GM18511 (cell line): ENCODE measurements around the gene ZNF582.
"Not testable (repeated sequence)": the region's sequence is repeated elsewhere in the genome, so short reads cannot be mapped to it uniquely, and the experiment has no call there.

Source experiments
- ATAC-seq: cut with Tn5 transposase; IDR thresholded peaks from one replicate; pipeline ENCODE4 v1.9.1; 2021; ENCODE audit warnings: mild to moderate bottlenecking, moderate library complexity; ENCODE audit not compliant: unreplicated experiment

The ZNF582 gene

DNA sequence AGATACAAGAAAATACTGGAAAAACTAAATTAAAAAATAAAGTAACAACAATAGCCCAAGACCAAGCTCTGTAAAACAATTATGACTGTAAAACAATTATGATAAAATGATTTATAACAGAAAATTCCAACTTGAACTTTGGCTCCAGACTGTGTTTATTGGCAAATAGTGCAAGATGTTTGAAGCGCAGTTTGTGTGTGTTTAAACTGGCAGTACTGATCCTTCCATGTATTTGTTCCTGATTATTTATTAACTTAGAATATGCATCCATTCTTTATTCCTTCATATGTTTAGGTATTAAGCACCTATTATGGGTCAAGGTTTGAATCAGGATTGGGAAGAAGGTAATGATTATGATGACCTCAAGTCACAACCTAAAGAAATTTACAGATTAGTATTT, 37.8 kb downstream of the ZNF582 start:
- no peak for ATAC-seq

DNA sequence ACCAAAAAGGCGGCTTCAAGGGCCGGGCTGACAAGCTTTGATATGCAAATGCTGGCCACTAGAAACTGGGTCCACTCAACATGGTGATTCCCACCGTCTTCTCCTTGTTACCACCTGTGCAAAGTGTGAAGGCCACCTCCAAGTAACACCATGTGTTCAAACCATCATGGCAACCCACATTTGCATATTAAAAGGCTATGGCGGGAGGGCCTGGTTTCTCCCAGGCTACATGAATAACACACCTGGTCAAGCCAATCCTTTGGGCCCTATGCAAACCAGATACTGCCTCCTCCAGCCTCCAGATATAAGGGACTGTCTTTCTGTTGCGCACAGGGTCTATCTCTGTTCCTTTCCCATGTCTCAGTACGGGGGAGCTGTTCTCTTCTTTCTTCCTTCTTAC, 42.1 kb downstream of the ZNF582 start:
- ATAC-seq: no peak

DNA sequence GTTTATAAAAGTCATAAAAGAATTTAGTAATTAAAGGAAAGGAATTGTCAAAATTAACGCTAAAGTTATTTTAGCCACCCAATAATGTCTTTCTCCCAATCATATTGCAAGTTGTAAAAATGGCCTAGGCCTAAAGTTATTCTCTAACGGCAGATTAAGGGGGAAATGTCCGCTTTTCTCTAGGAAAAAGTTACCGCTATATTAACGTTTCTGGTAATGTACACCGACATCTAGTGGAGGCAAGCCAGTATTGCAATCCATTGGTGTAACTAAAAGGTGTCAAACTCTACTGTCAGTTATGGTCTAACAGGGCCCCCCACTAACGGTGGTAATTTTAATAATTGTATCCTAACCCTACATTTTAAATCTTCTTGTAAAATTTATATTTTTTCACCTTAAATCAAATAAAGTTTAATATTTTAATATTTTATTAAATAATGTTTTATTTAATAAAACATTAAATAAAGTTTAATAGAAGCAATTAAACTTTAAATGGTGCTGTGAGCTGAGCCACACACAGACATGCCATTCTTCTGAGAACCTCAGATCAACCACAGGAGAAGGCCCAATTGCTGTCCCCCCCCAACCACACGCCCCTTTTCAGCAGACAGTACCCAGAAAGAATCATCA, 42.8 kb downstream of the ZNF582 start:
- no peak for ATAC-seq

DNA sequence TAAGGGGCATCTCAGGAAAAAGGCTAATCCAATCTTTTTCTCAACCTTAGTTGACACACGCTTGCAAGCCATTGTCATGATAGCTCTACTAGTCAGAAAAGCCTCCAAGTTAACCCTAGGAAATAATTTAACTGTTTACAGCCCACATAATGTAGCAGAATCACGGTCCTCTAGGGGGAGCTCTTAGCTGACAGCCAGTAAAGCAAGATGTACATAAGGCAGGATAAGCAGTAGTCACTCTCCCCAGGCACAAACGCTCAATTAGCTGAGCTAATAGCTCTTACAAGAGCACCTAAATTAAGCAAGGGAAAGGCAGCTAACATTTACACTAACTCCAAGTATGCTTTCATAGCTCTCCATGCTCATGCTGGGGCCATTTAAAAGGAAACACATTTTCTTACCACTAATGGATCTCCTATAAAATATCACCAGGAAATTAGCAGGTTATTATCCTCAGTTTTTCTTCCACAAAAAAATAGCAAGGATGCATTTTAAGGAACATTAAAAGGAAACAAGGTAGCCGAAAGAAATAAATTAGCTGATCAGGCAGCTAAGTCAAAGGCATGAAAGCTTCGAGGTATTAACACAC, 45.0 kb downstream of the ZNF582 start:
- ATAC-seq: no peak

DNA sequence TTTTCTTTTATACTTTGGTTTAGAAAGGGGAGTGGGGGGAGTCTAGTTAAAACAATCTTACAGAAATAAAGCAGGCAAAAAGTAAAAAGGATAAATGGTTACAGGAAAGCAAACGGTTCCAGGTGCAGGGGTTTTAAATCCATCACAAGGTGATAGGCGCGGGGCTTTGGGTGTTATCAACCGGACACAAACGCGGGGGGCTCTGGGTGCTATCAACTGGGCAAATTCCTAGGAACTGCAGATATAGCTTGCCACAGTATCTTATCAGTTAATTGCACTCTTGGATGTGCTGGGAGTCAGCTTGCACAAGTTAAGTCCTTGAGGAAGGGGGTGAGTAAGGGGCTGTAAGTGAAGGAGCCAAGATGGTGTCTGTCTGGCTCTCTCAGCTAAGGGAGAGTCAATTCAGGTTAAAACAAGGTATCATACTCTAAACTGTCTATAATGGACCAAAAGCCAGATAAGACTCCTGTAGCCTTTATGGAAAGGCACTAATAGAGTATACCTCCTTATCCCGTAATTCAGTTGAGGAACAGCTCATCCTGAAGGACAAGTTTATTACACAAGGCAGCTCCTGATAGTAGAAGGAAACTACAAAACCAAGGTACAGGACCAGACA, 46.1 kb downstream of the ZNF582 start:
- ATAC-seq: no peak

DNA sequence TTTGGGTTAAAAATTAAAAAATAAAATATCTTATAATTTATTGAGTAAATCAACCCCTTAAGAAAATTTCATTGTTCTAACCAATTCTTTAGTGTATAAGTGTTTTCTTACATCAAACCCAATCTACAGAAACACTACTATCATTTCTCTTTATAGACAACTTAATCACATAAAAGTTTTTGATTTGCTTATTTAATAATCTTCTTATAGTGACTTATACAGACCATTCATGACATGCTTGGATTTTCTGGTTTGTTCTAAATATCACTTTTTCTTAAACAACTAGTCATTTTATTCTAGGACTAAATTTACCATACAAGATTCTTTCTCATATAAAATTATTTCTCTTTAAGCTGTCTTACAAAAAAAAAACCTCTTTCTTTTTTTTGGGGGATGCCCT, 51.4 kb downstream of the ZNF582 start:
- no peak for ATAC-seq

DNA sequence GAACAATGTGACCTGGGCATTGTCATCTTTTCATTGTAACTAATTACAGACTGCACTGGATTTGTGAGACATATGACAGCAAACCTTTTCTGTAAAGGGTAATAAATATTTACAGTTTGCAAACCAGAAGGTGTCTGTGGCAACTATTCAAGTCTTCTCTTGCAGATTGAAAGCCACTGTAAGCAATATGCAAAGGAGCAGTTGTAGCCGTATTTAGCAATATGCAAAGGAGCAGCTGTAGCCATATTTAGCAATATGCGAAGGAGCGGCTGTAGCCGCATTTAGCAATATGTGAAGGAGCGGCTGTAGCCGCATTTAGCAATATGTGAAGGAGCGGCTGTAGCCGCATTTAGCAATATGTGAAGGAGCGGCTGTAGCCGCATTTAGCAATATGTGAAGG, 54.3 kb downstream of the ZNF582 start:
- not testable (repeated sequence) for ATAC-seq

DNA sequence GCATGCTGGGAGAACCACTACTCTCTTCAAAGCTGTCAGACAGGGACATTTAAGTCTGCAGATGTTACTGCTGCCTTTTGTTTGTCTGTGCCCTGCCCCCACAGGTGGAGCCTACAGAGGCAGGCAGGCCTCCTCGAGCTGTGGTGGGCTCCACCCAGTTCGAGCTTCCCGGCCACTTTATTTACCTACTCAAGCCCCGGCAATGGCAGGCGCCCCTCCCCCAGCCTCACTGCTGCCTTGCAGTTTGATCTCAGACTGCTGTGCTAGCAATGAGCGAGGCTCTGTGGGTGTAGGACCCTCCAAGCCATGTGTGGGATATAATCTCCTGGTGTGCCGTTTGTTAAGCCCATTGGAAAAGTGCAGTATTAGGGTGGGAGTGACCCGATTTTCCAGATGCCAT, 56.3 kb downstream of the ZNF582 start:
- not testable (repeated sequence) for ATAC-seq

DNA sequence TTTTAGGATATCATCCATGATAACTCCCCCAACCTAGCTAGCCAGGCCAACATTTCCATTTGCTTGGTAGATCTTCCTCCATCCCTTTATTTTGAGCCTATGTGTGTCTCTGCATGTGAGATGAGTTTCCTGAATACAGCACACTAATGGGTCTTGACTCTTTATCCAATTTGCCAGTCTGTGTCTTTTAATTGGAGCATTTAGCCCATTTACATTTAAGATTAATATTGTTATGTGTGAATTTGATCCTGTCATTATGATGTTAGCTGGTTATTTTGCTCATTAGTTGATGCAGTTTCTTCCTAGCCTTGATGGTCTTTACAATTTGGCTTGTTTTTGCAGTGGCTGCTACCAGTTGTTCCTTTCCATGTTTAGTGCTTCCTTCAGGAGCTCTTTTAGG, 58.0 kb downstream of the ZNF582 start:
- ATAC-seq: not testable (repeated sequence)

DNA sequence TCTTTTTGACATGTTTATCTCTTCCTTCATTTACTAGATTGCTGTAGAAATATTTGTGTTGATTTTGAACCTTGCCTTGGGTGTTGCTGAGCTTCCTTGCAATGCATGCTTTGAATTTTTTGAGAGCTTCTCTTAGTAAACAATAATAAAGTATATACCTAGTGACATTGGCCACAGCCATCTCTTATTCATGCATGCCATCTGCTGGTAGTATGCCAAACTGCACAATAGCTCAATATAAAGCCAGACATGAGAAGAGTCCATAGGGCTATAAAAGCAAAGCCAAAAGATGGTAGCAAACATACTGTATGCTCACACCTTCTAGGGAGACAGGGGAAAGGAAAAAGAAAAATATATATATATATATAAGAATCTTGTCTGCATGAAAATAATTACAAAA, 59.8 kb downstream of the ZNF582 start:
- no peak for ATAC-seq
